Caco-2 (cell line): ENCODE data around the gene USP20. TPM values are rescaled to one million over a fixed set of nuclear protein-coding genes. Genes with fewer than 3 reads are reported as not detected.
A peak's percentile ranks its signal among the peaks of the same experiment; 100 is the strongest.

Experiments
- BruUV-seq: library from RNA; stranded (reverse); fragments of 400-500 nt; replicated peaks from 2 replicates; lab custom pipeline; 2021; lab: Mats Ljungman, UMichigan
- CTCF ChIA-PET: fragments of 300-600 bp; sonication (Branson Sonifier 250); formaldehyde crosslinking; loops from one replicate; lab custom pipeline; 2022; ENCODE audit warnings: antibody characterized with exemption; lab: Charles Lee
- POLR2A ChIA-PET: fragments of 300-600 bp; sonication (Branson Sonifier 250); formaldehyde crosslinking; loops from one replicate; lab custom pipeline; 2022; ENCODE audit warnings: antibody characterized with exemption; lab: Charles Lee
- DNase-seq, 2 experiments: peaks; one replicate each; pipeline versions ENCODE4 v3.0.0 to v3.0.0-alpha.2; 2020 to 2022
- H3K27me3 ChIP-seq: replicated peaks from 2 replicates; pipeline ENCODE4 v1.6.0; 2011; ENCODE audit warnings: low read length; ENCODE audit not compliant: control insufficient read depth, insufficient read depth
- H3K36me3 ChIP-seq: 2 replicates; pipeline ENCODE4 v1.5.1; 2011; ENCODE audit warnings: low read length; ENCODE audit not compliant: control insufficient read depth, insufficient read depth
- H3K4me1 ChIP-seq: fragments of 250-450 bp; sonication (Bioruptor Pico); 2 replicates; pipeline ENCODE4 v1.5.1; 2020; ENCODE audit warnings: mild to moderate bottlenecking
- H3K4me3 ChIP-seq: 2 replicates; pipeline ENCODE4 v1.5.1; 2011; ENCODE audit warnings: low read depth, mild to moderate bottlenecking, control low read depth, low read length
- H3K9me3 ChIP-seq: fragments of 250-450 bp; sonication (Bioruptor Pico); 2 replicates; pipeline ENCODE4 v1.5.1; 2020; ENCODE audit warnings: mild to moderate bottlenecking, moderate library complexity
- H3K27ac Mint-ChIP-seq: one replicate; pipeline ENCODE4 v1.8.0; 2022; ENCODE audit warnings: mixed read lengths; ENCODE audit not compliant: unreplicated experiment
- H3K27me3 Mint-ChIP-seq: one replicate; pipeline ENCODE4 v1.8.0; 2022; ENCODE audit warnings: mixed read lengths; ENCODE audit not compliant: insufficient read depth, unreplicated experiment
- H3K36me3 Mint-ChIP-seq: one replicate; pipeline ENCODE4 v1.8.0; 2022; ENCODE audit warnings: mild to moderate bottlenecking, mixed read lengths; ENCODE audit not compliant: insufficient read depth, unreplicated experiment
- H3K4me1 Mint-ChIP-seq: one replicate; pipeline ENCODE4 v1.8.0; 2022; ENCODE audit warnings: low read depth, mixed read lengths; ENCODE audit not compliant: unreplicated experiment
- H3K4me3 Mint-ChIP-seq: one replicate; pipeline ENCODE4 v1.8.0; 2022; ENCODE audit warnings: mild to moderate bottlenecking, moderate library complexity, mixed read lengths; ENCODE audit not compliant: unreplicated experiment
- H3K9me3 Mint-ChIP-seq: one replicate; pipeline ENCODE4 v1.8.0; 2022; ENCODE audit warnings: mixed read lengths; ENCODE audit not compliant: unreplicated experiment
- CTCF ChIP-seq, 2 experiments: fragments of 200-600 bp in 1 of 2; IDR thresholded peaks; 1 replicate in 1 of 2; 2 replicates in 1 of 2; pipeline versions ENCODE4 v1.5.1 to v1.8.0; 2011 to 2022; ENCODE audit warnings: antibody characterized with exemption in 1 of 2, control low read depth in 1 of 2, inconsistent platforms in 1 of 2, low read depth in 1 of 2, low read length in 1 of 2, mild to moderate bottlenecking in 1 of 2, moderate library complexity in 1 of 2; ENCODE audit not compliant: insufficient read depth in 1 of 2, severe bottlenecking in 1 of 2, unreplicated experiment in 1 of 2
- intact Hi-C: fragments of 100-400 bp; cut with micrococcal nuclease; formaldehyde crosslinking; loops from one replicate; pipeline ENCODE4 v1.10.0; 2022; ENCODE audit not compliant: unreplicated experiment
- total RNA-seq: library from RNA; stranded (reverse); gene quantifications from 2 replicates; pipeline ENCODE4 v1.2.3, GENCODE V29; 2022

USP20 gene
- total RNA-seq, 1 experiment from 2014 or later = 13.9 TPM

GRCh38 chr9:129806061-129806460 is 29.2 kb upstream of the USP20 start:
- TF ChIP-seq CTCF (IDR thresholded peaks at IDR 0.05; ENCODE audit: insufficient read depth in 1 of 2, low read depth in 1 of 2, low read length in 1 of 2, severe bottlenecking in 1 of 2, unreplicated experiment in 1 of 2) = no peak
- DNase-seq = no peak
- intact Hi-C loops = no loop called here
- Histone ChIP-seq H3K27me3 (no peaks in the 10 kb centered on the region), H3K4me1 (peaks cover 24% of the 10 kb centered on the region), H3K4me3 (no peak overlapping the region), H3K36me3 (peaks cover 1% of the 10 kb centered on the region; the same call in 1 of the 2 replicates), H3K9me3 (no peaks in the 10 kb centered on the region)
- ChIA-PET CTCF (no interaction called here), POLR2A (interaction anchor here (0.7 kb wide), 1 partner anchor 12 kb away, joined by 6 read pairs; no protein-coding TSS in a partner anchor)
- Mint-ChIP-seq H3K4me1 (peaks cover 10% of the 10 kb centered on the region), H3K4me3 (no peak overlapping the region), H3K27me3 (no peaks in the 10 kb centered on the region), H3K9me3 (no peaks in the 10 kb centered on the region), H3K27ac (peak overlapping the region; percentile 39), H3K36me3 (peaks cover 51% of the 10 kb centered on the region)
- BruUV-seq = no TSS peak

GRCh38 chr9:129809346-129809745 is 25.9 kb upstream of the USP20 start:
- Histone ChIP-seq H3K4me3 (no peak overlapping the region), H3K4me1 (peaks cover 31% of the 10 kb centered on the region), H3K27me3 (no peaks in the 10 kb centered on the region), H3K9me3 (no peaks in the 10 kb centered on the region), H3K36me3 (peaks cover 1% of the 10 kb centered on the region; the same call in 1 of the 2 replicates)
- ChIA-PET POLR2A (no interaction called here), CTCF (no interaction called here)
- Mint-ChIP-seq H3K4me3 (no peak overlapping the region), H3K36me3 (peaks cover 48% of the 10 kb centered on the region), H3K9me3 (no peaks in the 10 kb centered on the region), H3K27ac (no peak overlapping the region), H3K27me3 (no peaks in the 10 kb centered on the region), H3K4me1 (peaks cover 19% of the 10 kb centered on the region)
- DNase-seq = no peak
- TF ChIP-seq CTCF (IDR thresholded peaks at IDR 0.05; ENCODE audit: insufficient read depth in 1 of 2, low read depth in 1 of 2, low read length in 1 of 2, severe bottlenecking in 1 of 2, unreplicated experiment in 1 of 2) = no peak
- no TSS peak for BruUV-seq
- intact Hi-C loops = no loop called here

- Mint-ChIP-seq H3K36me3 (peaks cover 45% of the 10 kb centered on the region), H3K4me1 (peaks cover 22% of the 10 kb centered on the region), H3K4me3 (no peak overlapping the region), H3K27ac (peak overlapping the region; percentile 35), H3K9me3 (no peaks in the 10 kb centered on the region), H3K27me3 (no peaks in the 10 kb centered on the region)
- no peak for TF ChIP-seq CTCF (IDR thresholded peaks at IDR 0.05; ENCODE audit: insufficient read depth in 1 of 2, low read depth in 1 of 2, low read length in 1 of 2, severe bottlenecking in 1 of 2, unreplicated experiment in 1 of 2)
- ChIA-PET POLR2A (no interaction called here), CTCF (no interaction called here)
- DNase-seq = no peak
- H3K4me3 ChIP-seq = no peak overlapping the region
- peaks cover 1% of the 10 kb centered on the region; the same call in 1 of the 2 replicates for H3K36me3 ChIP-seq
- H3K9me3 ChIP-seq = no peaks in the 10 kb centered on the region
- H3K4me1 ChIP-seq = peaks cover 30% of the 10 kb centered on the region
- intact Hi-C loops = no loop called here
- no peaks in the 10 kb centered on the region for H3K27me3 ChIP-seq
- BruUV-seq = no TSS peak
These were observed 25.1 kb upstream of the USP20 start for GRCh38 chr9:129810116-129810515.
